Peyer's patch (tissue), 4 donors: ENCODE results near the gene CPSF4L. TPM values are rescaled to one million over a fixed set of nuclear protein-coding genes. Genes with fewer than 3 reads are reported as not detected.
A peak's percentile ranks its signal among the peaks of the same experiment; 100 is the strongest.

Source experiments
- DNase-seq, 3 donors: peaks; one replicate each; pipeline ENCODE4 v3.0.0-alpha.2; 2017 to 2019
- H3K27ac ChIP-seq, 4 donors: fragments of 200-600 bp; sonication (generic); one replicate each; pipeline ENCODE4 v1.5.1; 2016 to 2019
- H3K27me3 ChIP-seq, 2 donors: fragments of 200-600 bp; sonication (generic); one replicate each; pipeline ENCODE4 v1.5.1; 2019
- H3K36me3 ChIP-seq, 3 donors: fragments of 200-600 bp; sonication (generic); one replicate each; pipeline ENCODE4 v1.5.1; 2016 to 2019
- H3K4me1 ChIP-seq, 4 donors: fragments of 200-600 bp; sonication (generic); one replicate each; pipeline ENCODE4 v1.5.1; 2016 to 2019
- H3K4me3 ChIP-seq, 4 donors: fragments of 200-600 bp; sonication (generic); 1 replicate in 3 of 4; 2 replicates in 1 of 4; pipeline ENCODE4 v1.5.1; 2016 to 2019; ENCODE audit warnings: mild to moderate bottlenecking in 1 of 4
- H3K9me3 ChIP-seq, 4 donors: fragments of 200-600 bp; sonication (generic); one replicate each; pipeline ENCODE4 v1.5.1; 2016 to 2019; ENCODE audit warnings: mild to moderate bottlenecking in 1 of 4
- CTCF ChIP-seq, 6 experiments: fragments of 450-650 bp in 4 of 6; fragments of 200-600 bp in 2 of 6; sonication (generic) in 1 of 6; IDR thresholded peaks; one replicate each; pipeline ENCODE4 v1.5.1; 2017 to 2019; ENCODE audit warnings: antibody characterized with exemption in 6 of 6, mild to moderate bottlenecking in 3 of 6, moderate library complexity in 1 of 6
- POLR2A ChIP-seq, 2 donors: fragments of 450-650 bp; IDR thresholded peaks; one replicate each; pipeline ENCODE4 v1.5.1; 2017; ENCODE audit warnings: antibody characterized with exemption in 2 of 2, mild to moderate bottlenecking in 2 of 2, moderate library complexity in 2 of 2
- total RNA-seq, 4 donors: library from RNA; depleted of rRNA; stranded (reverse); fragments of >200 nt; gene quantifications; one replicate each; pipeline ENCODE4 v1.1.0, GENCODE V29; 2016

The CPSF4L gene
- total RNA-seq, 4 donors from 2014 or later = not detected

GRCh38 chr17:73248532-73248931 lies 13.1 kb downstream of the CPSF4L start:
- Histone ChIP-seq H3K9me3 (no peaks in the 10 kb centered on the region), H3K27me3 (no peaks in the 10 kb centered on the region), H3K4me1 (no peaks in the 10 kb centered on the region), H3K36me3 (peaks cover 0 to 33% (median 0%) of the 10 kb centered on the region in 3 donors), H3K4me3 (no peak overlapping the region), H3K27ac (no peak overlapping the region)
- no peak for TF ChIP-seq POLR2A (IDR thresholded peaks at IDR 0.05)
- TF ChIP-seq CTCF (IDR thresholded peaks at IDR 0.05) = no peak
- peak in 1 of 3 donors; percentile 3 for DNase-seq

- Histone ChIP-seq H3K27me3 (no peaks in the 10 kb centered on the region), H3K4me3 (no peak overlapping the region), H3K9me3 (no peaks in the 10 kb centered on the region), H3K4me1 (no peaks in the 10 kb centered on the region), H3K36me3 (peaks cover 0 to 36% (median 0%) of the 10 kb centered on the region in 3 donors), H3K27ac (no peak overlapping the region)
- DNase-seq = peak in 1 of 3 donors; percentile 42
- peak in 3 of 6 experiments; percentile 33 to 37 (median 34) for TF ChIP-seq CTCF (IDR thresholded peaks at IDR 0.05)
- no peak for TF ChIP-seq POLR2A (IDR thresholded peaks at IDR 0.05)
These were observed 14.0 kb downstream of the CPSF4L start for GRCh38 chr17:73247726-73248125.

- peaks cover 0 to 36% (median 0%) of the 10 kb centered on the region in 3 donors for H3K36me3 ChIP-seq
- no peaks in the 10 kb centered on the region for H3K27me3 ChIP-seq
- no peak overlapping the region for H3K27ac ChIP-seq
- peak in 1 of 3 donors; percentile 48 for DNase-seq
- TF ChIP-seq POLR2A (IDR thresholded peaks at IDR 0.05) = no peak
- no peak for TF ChIP-seq CTCF (IDR thresholded peaks at IDR 0.05)
- H3K9me3 ChIP-seq = no peaks in the 10 kb centered on the region
- H3K4me1 ChIP-seq = peaks cover 0 to 10% (median 0%) of the 10 kb centered on the region in 4 donors
- no peak overlapping the region for H3K4me3 ChIP-seq
These were observed 21.1 kb downstream of the CPSF4L start for GRCh38 chr17:73240561-73240960.

- no peak overlapping the region for H3K27ac ChIP-seq
- no peaks in the 10 kb centered on the region for H3K9me3 ChIP-seq
- no peak overlapping the region for H3K4me3 ChIP-seq
- H3K27me3 ChIP-seq = no peaks in the 10 kb centered on the region
- no peak for DNase-seq
- TF ChIP-seq POLR2A (IDR thresholded peaks at IDR 0.05) (no peak), CTCF (IDR thresholded peaks at IDR 0.05) (no peak)
- peaks cover 0 to 20% (median 0%) of the 10 kb centered on the region in 3 donors for H3K36me3 ChIP-seq
- H3K4me1 ChIP-seq = peaks cover 3 to 20% (median 4%) of the 10 kb centered on the region in 4 donors
These were observed 24.0 kb downstream of the CPSF4L start for GRCh38 chr17:73237714-73238113.

- TF ChIP-seq POLR2A (IDR thresholded peaks at IDR 0.05) (no peak), CTCF (IDR thresholded peaks at IDR 0.05) (no peak)
- DNase-seq = peak in 2 of 3 donors; percentile 68 to 77
- peaks cover 0 to 20% (median 0%) of the 10 kb centered on the region in 3 donors for H3K36me3 ChIP-seq
- no peak overlapping the region for H3K4me3 ChIP-seq
- H3K27ac ChIP-seq = no peak overlapping the region
- no peaks in the 10 kb centered on the region for H3K9me3 ChIP-seq
- H3K27me3 ChIP-seq = no peaks in the 10 kb centered on the region
- peaks cover 3 to 35% (median 6%) of the 10 kb centered on the region in 4 donors for H3K4me1 ChIP-seq
These were observed 26.9 kb downstream of the CPSF4L start for GRCh38 chr17:73234736-73235135.
